Measurements from ENCODE around the gene EPC2. TPM values are rescaled to one million over a fixed set of nuclear protein-coding genes. Genes with fewer than 3 reads are reported as not detected.

EPC2 gene
- total and polyA plus RNA-seq, 2 experiments from 2014 or later = 6.3 to 27.0 TPM

DNA sequence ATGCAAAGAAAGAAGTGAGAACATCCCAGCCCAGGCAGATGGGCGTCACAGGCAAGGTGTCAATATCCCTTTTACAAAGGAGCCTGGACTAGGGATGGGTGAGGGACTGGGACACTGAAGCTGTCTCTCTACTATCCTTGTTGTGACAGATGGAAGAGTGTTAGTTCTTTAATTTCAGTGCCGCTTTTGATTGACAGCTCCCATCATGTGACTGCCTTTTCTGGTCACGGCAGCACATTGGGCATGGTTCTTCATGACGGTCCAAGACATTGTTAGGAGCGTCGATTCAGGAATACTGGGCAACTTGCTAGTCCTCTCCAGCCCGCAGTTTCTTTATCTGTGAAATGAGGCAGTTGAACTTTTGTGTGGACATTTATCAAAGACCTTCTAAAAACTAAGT lies 188.1 kb downstream of the EPC2 start:
- Histone ChIP-seq H3K27ac (ENCODE audit: low read depth) (no peak overlapping the region), H4K20me1 (replicated peaks; ENCODE audit: insufficient read depth) (no peaks in the 10 kb centered on the region), H3K79me2 (replicated peaks; ENCODE audit: insufficient read depth) (no peaks in the 10 kb centered on the region), H3K4me3 (no peak overlapping the region), H3K4me1 (ENCODE audit: insufficient read depth) (peaks cover 11% of the 10 kb centered on the region; the same call in 1 of the 2 replicates), H3K4me2 (no peak overlapping the region), H3K9me2 (ENCODE audit: insufficient read depth) (peaks cover 9% of the 10 kb centered on the region; the same call in 1 of the 2 replicates), H3K36me3 (ENCODE audit: insufficient read depth) (0 out of 2 replicates have a peak, but pooled peaks cover 5% of the 10 kb centered on the region), H2AFZ (no peak overlapping the region), H3F3A (replicated peaks; ENCODE audit: low read depth) (no peaks in the 10 kb centered on the region), H3K27me3 (ENCODE audit: insufficient read depth) (no peaks in the 10 kb centered on the region)
- DNase-seq (ENCODE audit: low spot score) = no peak
- no peaks in the 10 kb centered on the region for H3K9me3 Mint-ChIP-seq
- H3K27me3 Mint-ChIP-seq (ENCODE audit: insufficient read depth, low read depth, poor library complexity) = peaks cover 7% of the 10 kb centered on the region
- H3K4me1 Mint-ChIP-seq = peaks cover 8% of the 10 kb centered on the region; the same call in 2 of the 3 replicates
- TF ChIP-seq NANOG (IDR thresholded peaks at IDR 0.05; ENCODE audit: borderline replicate concordance) = no peak
- no peak for TF ChIP-seq ZNF114 (CRISPR knock-in tag; IDR thresholded peaks at IDR 0.05)
- TF ChIP-seq, protein P1, sequence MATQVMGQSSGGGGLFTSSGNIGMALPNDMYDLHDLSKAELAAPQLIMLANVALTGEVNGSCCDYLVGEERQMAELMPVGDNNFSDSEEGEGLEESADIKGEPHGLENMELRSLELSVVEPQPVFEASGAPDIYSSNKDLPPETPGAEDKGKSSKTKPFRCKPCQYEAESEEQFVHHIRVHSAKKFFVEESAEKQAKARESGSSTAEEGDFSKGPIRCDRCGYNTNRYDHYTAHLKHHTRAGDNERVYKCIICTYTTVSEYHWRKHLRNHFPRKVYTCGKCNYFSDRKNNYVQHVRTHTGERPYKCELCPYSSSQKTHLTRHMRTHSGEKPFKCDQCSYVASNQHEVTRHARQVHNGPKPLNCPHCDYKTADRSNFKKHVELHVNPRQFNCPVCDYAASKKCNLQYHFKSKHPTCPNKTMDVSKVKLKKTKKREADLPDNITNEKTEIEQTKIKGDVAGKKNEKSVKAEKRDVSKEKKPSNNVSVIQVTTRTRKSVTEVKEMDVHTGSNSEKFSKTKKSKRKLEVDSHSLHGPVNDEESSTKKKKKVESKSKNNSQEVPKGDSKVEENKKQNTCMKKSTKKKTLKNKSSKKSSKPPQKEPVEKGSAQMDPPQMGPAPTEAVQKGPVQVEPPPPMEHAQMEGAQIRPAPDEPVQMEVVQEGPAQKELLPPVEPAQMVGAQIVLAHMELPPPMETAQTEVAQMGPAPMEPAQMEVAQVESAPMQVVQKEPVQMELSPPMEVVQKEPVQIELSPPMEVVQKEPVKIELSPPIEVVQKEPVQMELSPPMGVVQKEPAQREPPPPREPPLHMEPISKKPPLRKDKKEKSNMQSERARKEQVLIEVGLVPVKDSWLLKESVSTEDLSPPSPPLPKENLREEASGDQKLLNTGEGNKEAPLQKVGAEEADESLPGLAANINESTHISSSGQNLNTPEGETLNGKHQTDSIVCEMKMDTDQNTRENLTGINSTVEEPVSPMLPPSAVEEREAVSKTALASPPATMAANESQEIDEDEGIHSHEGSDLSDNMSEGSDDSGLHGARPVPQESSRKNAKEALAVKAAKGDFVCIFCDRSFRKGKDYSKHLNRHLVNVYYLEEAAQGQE (IDR thresholded peaks at IDR 0.05; ENCODE audit: unreplicated experiment) = no peak
- no peak for TF ChIP-seq JUNB (IDR thresholded peaks at IDR 0.05; ENCODE audit: unreplicated experiment)
- TF ChIP-seq ZNF331 (CRISPR knock-in tag; IDR thresholded peaks at IDR 0.05; ENCODE audit: low read depth) = no peak
- TF ChIP-seq EZH2 (IDR thresholded peaks at IDR 0.05; ENCODE audit: low read depth, unreplicated experiment) = no peak
- TF ChIP-seq STAT1 (IDR thresholded peaks at IDR 0.05; ENCODE audit: unreplicated experiment) = no peak
- TF ChIP-seq, protein P2, sequence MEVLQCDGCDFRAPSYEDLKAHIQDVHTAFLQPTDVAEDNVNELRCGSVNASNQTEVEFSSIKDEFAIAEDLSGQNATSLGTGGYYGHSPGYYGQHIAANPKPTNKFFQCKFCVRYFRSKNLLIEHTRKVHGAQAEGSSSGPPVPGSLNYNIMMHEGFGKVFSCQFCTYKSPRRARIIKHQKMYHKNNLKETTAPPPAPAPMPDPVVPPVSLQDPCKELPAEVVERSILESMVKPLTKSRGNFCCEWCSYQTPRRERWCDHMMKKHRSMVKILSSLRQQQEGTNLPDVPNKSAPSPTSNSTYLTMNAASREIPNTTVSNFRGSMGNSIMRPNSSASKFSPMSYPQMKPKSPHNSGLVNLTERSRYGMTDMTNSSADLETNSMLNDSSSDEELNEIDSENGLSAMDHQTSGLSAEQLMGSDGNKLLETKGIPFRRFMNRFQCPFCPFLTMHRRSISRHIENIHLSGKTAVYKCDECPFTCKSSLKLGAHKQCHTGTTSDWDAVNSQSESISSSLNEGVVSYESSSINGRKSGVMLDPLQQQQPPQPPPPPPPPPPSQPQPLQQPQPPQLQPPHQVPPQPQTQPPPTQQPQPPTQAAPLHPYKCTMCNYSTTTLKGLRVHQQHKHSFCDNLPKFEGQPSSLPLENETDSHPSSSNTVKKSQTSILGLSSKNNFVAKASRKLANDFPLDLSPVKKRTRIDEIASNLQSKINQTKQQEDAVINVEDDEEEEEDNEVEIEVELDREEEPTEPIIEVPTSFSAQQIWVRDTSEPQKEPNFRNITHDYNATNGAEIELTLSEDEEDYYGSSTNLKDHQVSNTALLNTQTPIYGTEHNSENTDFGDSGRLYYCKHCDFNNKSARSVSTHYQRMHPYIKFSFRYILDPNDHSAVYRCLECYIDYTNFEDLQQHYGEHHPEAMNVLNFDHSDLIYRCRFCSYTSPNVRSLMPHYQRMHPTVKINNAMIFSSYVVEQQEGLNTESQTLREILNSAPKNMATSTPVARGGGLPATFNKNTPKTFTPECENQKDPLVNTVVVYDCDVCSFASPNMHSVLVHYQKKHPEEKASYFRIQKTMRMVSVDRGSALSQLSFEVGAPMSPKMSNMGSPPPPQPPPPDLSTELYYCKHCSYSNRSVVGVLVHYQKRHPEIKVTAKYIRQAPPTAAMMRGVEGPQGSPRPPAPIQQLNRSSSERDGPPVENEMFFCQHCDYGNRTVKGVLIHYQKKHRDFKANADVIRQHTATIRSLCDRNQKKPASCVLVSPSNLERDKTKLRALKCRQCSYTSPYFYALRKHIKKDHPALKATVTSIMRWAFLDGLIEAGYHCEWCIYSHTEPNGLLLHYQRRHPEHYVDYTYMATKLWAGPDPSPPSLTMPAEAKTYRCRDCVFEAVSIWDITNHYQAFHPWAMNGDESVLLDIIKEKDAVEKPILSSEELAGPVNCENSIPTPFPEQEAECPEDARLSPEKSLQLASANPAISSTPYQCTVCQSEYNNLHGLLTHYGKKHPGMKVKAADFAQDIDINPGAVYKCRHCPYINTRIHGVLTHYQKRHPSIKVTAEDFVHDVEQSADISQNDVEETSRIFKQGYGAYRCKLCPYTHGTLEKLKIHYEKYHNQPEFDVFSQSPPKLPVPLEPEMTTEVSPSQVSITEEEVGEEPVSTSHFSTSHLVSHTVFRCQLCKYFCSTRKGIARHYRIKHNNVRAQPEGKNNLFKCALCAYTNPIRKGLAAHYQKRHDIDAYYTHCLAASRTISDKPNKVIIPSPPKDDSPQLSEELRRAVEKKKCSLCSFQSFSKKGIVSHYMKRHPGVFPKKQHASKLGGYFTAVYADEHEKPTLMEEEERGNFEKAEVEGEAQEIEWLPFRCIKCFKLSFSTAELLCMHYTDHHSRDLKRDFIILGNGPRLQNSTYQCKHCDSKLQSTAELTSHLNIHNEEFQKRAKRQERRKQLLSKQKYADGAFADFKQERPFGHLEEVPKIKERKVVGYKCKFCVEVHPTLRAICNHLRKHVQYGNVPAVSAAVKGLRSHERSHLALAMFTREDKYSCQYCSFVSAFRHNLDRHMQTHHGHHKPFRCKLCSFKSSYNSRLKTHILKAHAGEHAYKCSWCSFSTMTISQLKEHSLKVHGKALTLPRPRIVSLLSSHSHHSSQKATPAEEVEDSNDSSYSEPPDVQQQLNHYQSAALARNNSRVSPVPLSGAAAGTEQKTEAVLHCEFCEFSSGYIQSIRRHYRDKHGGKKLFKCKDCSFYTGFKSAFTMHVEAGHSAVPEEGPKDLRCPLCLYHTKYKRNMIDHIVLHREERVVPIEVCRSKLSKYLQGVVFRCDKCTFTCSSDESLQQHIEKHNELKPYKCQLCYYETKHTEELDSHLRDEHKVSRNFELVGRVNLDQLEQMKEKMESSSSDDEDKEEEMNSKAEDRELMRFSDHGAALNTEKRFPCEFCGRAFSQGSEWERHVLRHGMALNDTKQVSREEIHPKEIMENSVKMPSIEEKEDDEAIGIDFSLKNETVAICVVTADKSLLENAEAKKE (CRISPR knock-in tag; IDR thresholded peaks at IDR 0.05) = no peak
- TF ChIP-seq EZH2phosphoT487 (IDR thresholded peaks at IDR 0.05; ENCODE audit: unreplicated experiment) = no peak
- TF ChIP-seq CREB1 (CRISPR knock-in tag; IDR thresholded peaks at IDR 0.05; ENCODE audit: low read depth) = no peak
- TF ChIP-seq, protein P3, sequence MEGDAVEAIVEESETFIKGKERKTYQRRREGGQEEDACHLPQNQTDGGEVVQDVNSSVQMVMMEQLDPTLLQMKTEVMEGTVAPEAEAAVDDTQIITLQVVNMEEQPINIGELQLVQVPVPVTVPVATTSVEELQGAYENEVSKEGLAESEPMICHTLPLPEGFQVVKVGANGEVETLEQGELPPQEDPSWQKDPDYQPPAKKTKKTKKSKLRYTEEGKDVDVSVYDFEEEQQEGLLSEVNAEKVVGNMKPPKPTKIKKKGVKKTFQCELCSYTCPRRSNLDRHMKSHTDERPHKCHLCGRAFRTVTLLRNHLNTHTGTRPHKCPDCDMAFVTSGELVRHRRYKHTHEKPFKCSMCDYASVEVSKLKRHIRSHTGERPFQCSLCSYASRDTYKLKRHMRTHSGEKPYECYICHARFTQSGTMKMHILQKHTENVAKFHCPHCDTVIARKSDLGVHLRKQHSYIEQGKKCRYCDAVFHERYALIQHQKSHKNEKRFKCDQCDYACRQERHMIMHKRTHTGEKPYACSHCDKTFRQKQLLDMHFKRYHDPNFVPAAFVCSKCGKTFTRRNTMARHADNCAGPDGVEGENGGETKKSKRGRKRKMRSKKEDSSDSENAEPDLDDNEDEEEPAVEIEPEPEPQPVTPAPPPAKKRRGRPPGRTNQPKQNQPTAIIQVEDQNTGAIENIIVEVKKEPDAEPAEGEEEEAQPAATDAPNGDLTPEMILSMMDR (conservative IDR thresholded peaks at IDR 0.05; ENCODE audit: low read depth in 2 of 2) = no peak
- no peaks in the 10 kb centered on the region; the same call in 2 of the 3 replicates for H3K36me3 Mint-ChIP-seq (ENCODE audit: low read depth)
- no peak for ATAC-seq
- no peak overlapping the region for H3K27ac Mint-ChIP-seq
- no peak overlapping the region for H3K4me3 Mint-ChIP-seq

Data from GM23338 (cell line).